GM18505 (cell line): ENCODE results near the gene ZNF460.
A peak's percentile ranks its signal among the peaks of the same experiment; 100 is the strongest.
"Not testable (repeated sequence)": the region's sequence is repeated elsewhere in the genome, so short reads cannot be mapped to it uniquely, and the experiment has no call there.

Experiments
- ATAC-seq: cut with Tn5 transposase; IDR thresholded peaks from one replicate; pipeline ENCODE4 v1.9.1; 2021; ENCODE audit not compliant: unreplicated experiment
- POLR2A ChIP-seq: IDR thresholded peaks from 4 replicates; pipeline ENCODE4 v1.6.1; 2011; ENCODE audit warnings: borderline replicate concordance; ENCODE audit not compliant: insufficient read depth, insufficient read length; ENCODE audit errors: extremely low read depth

Gene ZNF460

GRCh38 chr19:57280165-57280961 is at the start of gene ZNF460:
Gene ZNF460, plus strand, starts transcription at chr19:57280485. Its CDS starts 322 bp downstream, at chr19:57280807.
- TF ChIP-seq POLR2A: peak; percentile 70
- ATAC-seq: peak; percentile 79

- ATAC-seq: no peak
- TF ChIP-seq POLR2A: no peak
These were observed 48.6 kb upstream of the ZNF460 start for GRCh38 chr19:57231686-57232085.

GRCh38 chr19:57233207-57233606 is 47.1 kb upstream of the ZNF460 start:
- no peak for ATAC-seq
- no peak for TF ChIP-seq POLR2A

GRCh38 chr19:57239982-57240310 is 40.3 kb upstream of the ZNF460 start:
- peak; percentile 33 for ATAC-seq
- no peak for TF ChIP-seq POLR2A

- peak; percentile 87 for ATAC-seq
These were observed 39.8 kb upstream of the ZNF460 start, which contains the start of gene ZNF805 for GRCh38 chr19:57240311-57241090. Gene ZNF805, plus strand, starts transcription at chr19:57240632. Its CDS starts 260 bp downstream, at chr19:57240892.

GRCh38 chr19:57241176-57241575 is 39.1 kb upstream of the ZNF460 start:
- TF ChIP-seq POLR2A: no peak
- ATAC-seq: no peak

More at GRCh38 chr19:57240311-57241090, 39.8 kb upstream of the ZNF460 start, which contains the start of gene ZNF805:
- peak; percentile 79 for TF ChIP-seq POLR2A

GRCh38 chr19:57242821-57243220 is 37.5 kb upstream of the ZNF460 start:
- ATAC-seq: no peak
- no peak for TF ChIP-seq POLR2A

- ATAC-seq: no peak
- TF ChIP-seq POLR2A: no peak
These were observed 35.8 kb upstream of the ZNF460 start for GRCh38 chr19:57244513-57244912.

GRCh38 chr19:57245066-57245465 is 35.2 kb upstream of the ZNF460 start:
- no peak for TF ChIP-seq POLR2A
- no peak for ATAC-seq

GRCh38 chr19:57245959-57246358 is 34.3 kb upstream of the ZNF460 start:
- TF ChIP-seq POLR2A: no peak
- ATAC-seq: no peak

GRCh38 chr19:57248646-57249045 is 31.6 kb upstream of the ZNF460 start:
- no peak for TF ChIP-seq POLR2A
- no peak for ATAC-seq

- TF ChIP-seq POLR2A: no peak
- ATAC-seq: no peak
These were observed 31.0 kb upstream of the ZNF460 start for GRCh38 chr19:57249329-57249728.

GRCh38 chr19:57253767-57254166 is 26.5 kb upstream of the ZNF460 start:
- not testable (repeated sequence) for ATAC-seq

- no peak for ATAC-seq
- TF ChIP-seq POLR2A: no peak
These were observed 18.2 kb upstream of the ZNF460 start for GRCh38 chr19:57262044-57262443.
